ENCODE results near the gene CCDC196.

The CCDC196 gene

GRCh38 chr14:66476964-66477363 is 9.2 kb upstream of the CCDC196 start:
- no peak overlapping the region for H3K4me3 ChIP-seq (ENCODE audit: low read depth, low read length)
- no peak for TF ChIP-seq CTCF (IDR thresholded peaks at IDR 0.05; ENCODE audit: low read depth, low read length, missing control alignments)
- no peak for DNase-seq (ENCODE audit: low read depth)

- no peak for DNase-seq (ENCODE audit: low read depth)
- no peak for TF ChIP-seq CTCF (IDR thresholded peaks at IDR 0.05; ENCODE audit: low read depth, low read length, missing control alignments)
- no peak overlapping the region for H3K4me3 ChIP-seq (ENCODE audit: low read depth, low read length)
Observed at GRCh38 chr14:66477567-66477966, 8.6 kb upstream of the CCDC196 start.

- no peak overlapping the region for H3K4me3 ChIP-seq (ENCODE audit: low read depth, low read length)
Observed at GRCh38 chr14:66482873-66483272, 3.3 kb upstream of the CCDC196 start.

DNA sequence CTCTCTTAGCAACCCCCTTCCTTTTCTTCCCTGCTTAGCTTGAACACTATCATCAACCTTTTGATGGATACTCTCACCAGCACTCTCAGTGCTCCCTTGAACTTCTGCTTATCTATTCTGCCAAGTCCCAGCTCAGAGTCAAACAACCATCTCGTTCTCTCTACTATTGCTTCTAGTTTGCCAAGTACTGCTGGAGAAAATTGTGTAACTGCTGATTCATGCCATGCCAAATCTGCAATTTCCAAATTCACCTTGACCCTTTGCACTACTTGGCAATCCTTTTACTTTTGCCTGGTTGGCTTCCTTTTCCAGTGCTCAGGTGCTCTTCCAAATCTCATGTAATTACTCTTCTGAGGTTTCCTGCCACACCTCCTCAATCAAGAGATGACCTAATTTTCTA is 2.8 kb upstream of the CCDC196 start:
- no peak overlapping the region for H3K4me3 ChIP-seq (ENCODE audit: low read depth, low read length)
- no peak for DNase-seq (ENCODE audit: low read depth)
- TF ChIP-seq CTCF (IDR thresholded peaks at IDR 0.05; ENCODE audit: low read depth, low read length, missing control alignments) = no peak

More at GRCh38 chr14:66482873-66483272, 3.3 kb upstream of the CCDC196 start:
- TF ChIP-seq CTCF (IDR thresholded peaks at IDR 0.05; ENCODE audit: low read depth, low read length, missing control alignments) = no peak
- DNase-seq (ENCODE audit: low read depth) = no peak

DNA sequence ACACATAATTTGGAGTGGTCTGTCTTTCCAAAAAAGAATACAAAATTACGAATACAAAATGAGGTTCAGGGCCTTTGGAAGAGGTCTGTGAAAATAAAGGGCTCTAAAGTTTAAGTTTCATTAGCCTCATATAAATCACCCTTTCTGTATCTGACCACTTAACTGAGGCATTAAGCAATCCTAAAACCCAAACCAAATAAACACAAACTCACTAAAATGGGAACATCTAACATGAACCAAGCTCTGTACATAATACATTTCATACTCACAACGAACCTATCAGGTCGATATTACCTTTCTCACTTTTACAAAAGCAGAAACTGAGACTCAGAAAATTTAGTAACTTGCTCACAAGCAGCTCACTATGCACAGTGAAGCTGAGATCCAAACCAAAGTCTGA is 1.1 kb upstream of the CCDC196 start:
- no peak overlapping the region for H3K4me3 ChIP-seq (ENCODE audit: low read depth, low read length)
- no peak for TF ChIP-seq CTCF (IDR thresholded peaks at IDR 0.05; ENCODE audit: low read depth, low read length, missing control alignments)
- DNase-seq (ENCODE audit: low read depth) = no peak

DNA sequence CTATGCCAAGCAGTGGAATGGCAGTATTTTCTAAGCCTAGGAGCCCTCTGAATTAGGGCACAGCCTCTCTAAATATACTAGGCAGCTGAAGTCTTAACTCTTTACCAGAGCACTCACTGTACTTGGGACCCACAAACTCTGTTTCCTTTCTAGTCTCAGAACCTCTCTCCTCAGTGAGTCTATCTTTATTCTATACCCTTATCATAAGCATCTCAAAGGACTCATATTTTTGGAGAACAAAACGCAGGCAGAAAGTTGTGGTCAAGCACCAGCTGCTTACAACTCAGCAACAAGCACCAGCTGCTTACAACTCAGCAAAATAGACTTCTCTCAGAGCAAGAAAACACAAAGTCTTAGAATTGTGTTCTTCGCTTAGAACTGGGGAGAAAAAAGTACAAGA is 993 bp downstream of the CCDC196 start:
- no peak overlapping the region for H3K4me3 ChIP-seq (ENCODE audit: low read depth, low read length)
- TF ChIP-seq CTCF (IDR thresholded peaks at IDR 0.05; ENCODE audit: low read depth, low read length, missing control alignments) = no peak
- DNase-seq (ENCODE audit: low read depth) = no peak
